Effector memory CD4-positive, alpha-beta T cell (primary cell): ENCODE results near the gene PDGFD.

Experiments
- DNase-seq, 3 donors: peaks; one replicate each; pipeline ENCODE4 v3.0.0-alpha.2; 2020
- H3K27ac ChIP-seq: 2 replicates; pipeline ENCODE4 v1.7.0; 2013; ENCODE audit warnings: mild to moderate bottlenecking, low read length, moderate library complexity; ENCODE audit not compliant: insufficient read depth, poor library complexity, severe bottlenecking
- H3K27me3 ChIP-seq: replicated peaks from 2 replicates; pipeline ENCODE4 v1.7.0; 2013; ENCODE audit warnings: mild to moderate bottlenecking, low read length; ENCODE audit not compliant: insufficient read depth, control insufficient read depth, poor library complexity, severe bottlenecking
- H3K36me3 ChIP-seq: 2 replicates; pipeline ENCODE4 v1.7.0; 2013; ENCODE audit warnings: mild to moderate bottlenecking, low read length, moderate library complexity; ENCODE audit not compliant: control insufficient read depth, insufficient read depth
- H3K4me1 ChIP-seq: 2 replicates; pipeline ENCODE4 v1.7.0; 2013; ENCODE audit warnings: low read length, mild to moderate bottlenecking; ENCODE audit not compliant: control insufficient read depth, insufficient read depth, poor library complexity, severe bottlenecking
- H3K4me3 ChIP-seq: 2 replicates; pipeline ENCODE4 v1.7.0; 2013; ENCODE audit warnings: low read length, low read depth, mild to moderate bottlenecking; ENCODE audit not compliant: insufficient read depth, poor library complexity, severe bottlenecking
- H3K9me3 ChIP-seq: 2 replicates; pipeline ENCODE4 v1.7.0; 2013; ENCODE audit warnings: mild to moderate bottlenecking, low read length, moderate library complexity; ENCODE audit not compliant: control insufficient read depth

Gene PDGFD

GRCh38 chr11:104011044-104011443, 152.9 kb downstream of the PDGFD start:
- Histone ChIP-seq H3K27me3 (no peaks in the 10 kb centered on the region), H3K27ac (no peak overlapping the region), H3K4me3 (no peak overlapping the region), H3K36me3 (no peaks in the 10 kb centered on the region), H3K9me3 (no peaks in the 10 kb centered on the region), H3K4me1 (no peaks in the 10 kb centered on the region)
- DNase-seq = no peak

GRCh38 chr11:104009744-104010143, 154.2 kb downstream of the PDGFD start:
- no peaks in the 10 kb centered on the region for H3K36me3 ChIP-seq
- H3K27ac ChIP-seq = no peak overlapping the region
- no peaks in the 10 kb centered on the region for H3K27me3 ChIP-seq
- H3K4me1 ChIP-seq = no peaks in the 10 kb centered on the region
- no peak overlapping the region for H3K4me3 ChIP-seq
- DNase-seq = no peak
- no peaks in the 10 kb centered on the region for H3K9me3 ChIP-seq

GRCh38 chr11:104005234-104005855, 158.6 kb downstream of the PDGFD start:
- DNase-seq = no peak
- no peaks in the 10 kb centered on the region for H3K27me3 ChIP-seq
- no peak overlapping the region for H3K27ac ChIP-seq
- no peaks in the 10 kb centered on the region for H3K9me3 ChIP-seq
- no peaks in the 10 kb centered on the region for H3K4me1 ChIP-seq
- no peak overlapping the region for H3K4me3 ChIP-seq
- H3K36me3 ChIP-seq = no peaks in the 10 kb centered on the region

GRCh38 chr11:104003491-104003890, 160.5 kb downstream of the PDGFD start:
- no peaks in the 10 kb centered on the region for H3K36me3 ChIP-seq
- no peaks in the 10 kb centered on the region for H3K9me3 ChIP-seq
- no peaks in the 10 kb centered on the region for H3K4me1 ChIP-seq
- H3K4me3 ChIP-seq = no peak overlapping the region
- H3K27me3 ChIP-seq = no peaks in the 10 kb centered on the region
- DNase-seq = no peak
- H3K27ac ChIP-seq = no peak overlapping the region

- Histone ChIP-seq H3K27ac (no peak overlapping the region), H3K9me3 (no peaks in the 10 kb centered on the region), H3K36me3 (no peaks in the 10 kb centered on the region), H3K4me1 (no peaks in the 10 kb centered on the region), H3K27me3 (no peaks in the 10 kb centered on the region), H3K4me3 (no peak overlapping the region)
- DNase-seq = no peak
Measured at GRCh38 chr11:104001561-104002056, 162.3 kb downstream of the PDGFD start.

- H3K9me3 ChIP-seq = no peaks in the 10 kb centered on the region
- H3K36me3 ChIP-seq = no peaks in the 10 kb centered on the region
- H3K27ac ChIP-seq = no peak overlapping the region
- DNase-seq = no peak
- no peaks in the 10 kb centered on the region for H3K27me3 ChIP-seq
- H3K4me1 ChIP-seq = no peaks in the 10 kb centered on the region
- no peak overlapping the region for H3K4me3 ChIP-seq
Measured at GRCh38 chr11:104000798-104001197, 163.1 kb downstream of the PDGFD start.

GRCh38 chr11:103998826-103999508, 165.0 kb downstream of the PDGFD start:
- Histone ChIP-seq H3K27me3 (no peaks in the 10 kb centered on the region), H3K9me3 (no peaks in the 10 kb centered on the region), H3K4me3 (no peak overlapping the region), H3K27ac (no peak overlapping the region), H3K36me3 (no peaks in the 10 kb centered on the region), H3K4me1 (no peaks in the 10 kb centered on the region)
- DNase-seq = no peak

- Histone ChIP-seq H3K36me3 (no peaks in the 10 kb centered on the region), H3K27ac (no peak overlapping the region), H3K9me3 (no peaks in the 10 kb centered on the region), H3K27me3 (no peaks in the 10 kb centered on the region), H3K4me3 (no peak overlapping the region), H3K4me1 (no peaks in the 10 kb centered on the region)
- no peak for DNase-seq
Measured at GRCh38 chr11:103997082-103997481, 166.9 kb downstream of the PDGFD start.

- H3K9me3 ChIP-seq = no peaks in the 10 kb centered on the region
Measured at GRCh38 chr11:103995896-103996295, 168.1 kb downstream of the PDGFD start.

GRCh38 chr11:103994518-103994917, 169.4 kb downstream of the PDGFD start:
- Histone ChIP-seq H3K36me3 (no peaks in the 10 kb centered on the region), H3K27me3 (no peaks in the 10 kb centered on the region), H3K4me1 (no peaks in the 10 kb centered on the region), H3K4me3 (no peak overlapping the region), H3K9me3 (no peaks in the 10 kb centered on the region), H3K27ac (no peak overlapping the region)
- no peak for DNase-seq

More at GRCh38 chr11:103995896-103996295, 168.1 kb downstream of the PDGFD start:
- H3K4me1 ChIP-seq = no peaks in the 10 kb centered on the region
- no peak overlapping the region for H3K27ac ChIP-seq
- H3K36me3 ChIP-seq = no peaks in the 10 kb centered on the region
- DNase-seq = no peak
- no peak overlapping the region for H3K4me3 ChIP-seq
- H3K27me3 ChIP-seq = no peaks in the 10 kb centered on the region
